HG03103 (cell line): ENCODE measurements around the gene MUC21.
"Not testable (repeated sequence)": the region's sequence is repeated elsewhere in the genome, so short reads cannot be mapped to it uniquely, and the experiment has no call there.

Experiments
- ATAC-seq: cut with Tn5 transposase; IDR thresholded peaks from one replicate; pipeline ENCODE4 v1.9.1; 2021; ENCODE audit warnings: low read depth; ENCODE audit not compliant: unreplicated experiment

MUC21 gene

DNA sequence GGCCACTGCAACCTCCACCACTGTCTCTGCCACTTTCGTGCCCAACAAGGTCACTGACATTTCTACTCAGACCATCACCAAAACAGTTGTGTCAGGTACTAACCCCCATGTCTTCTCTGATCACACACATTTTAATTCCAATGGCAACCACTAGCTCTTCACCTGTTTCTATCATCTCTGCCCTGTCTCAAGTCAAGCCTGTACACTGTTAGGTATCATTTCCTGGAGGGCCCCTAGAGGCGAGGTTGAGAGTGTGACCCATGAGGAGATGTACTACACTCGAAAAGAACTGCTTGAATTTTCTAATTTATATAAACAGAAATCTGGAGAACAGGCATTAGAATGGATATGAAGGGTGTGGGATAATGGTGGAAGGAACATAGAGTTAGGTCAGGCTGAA is 17.4 kb upstream of the MUC21 start:
- ATAC-seq, result no peak

GRCh38 chr6:30969171-30969570 is 14.3 kb upstream of the MUC21 start:
- ATAC-seq, result not testable (repeated sequence)

GRCh38 chr6:30970946-30971345 is 12.6 kb upstream of the MUC21 start:
- ATAC-seq, result no peak

DNA sequence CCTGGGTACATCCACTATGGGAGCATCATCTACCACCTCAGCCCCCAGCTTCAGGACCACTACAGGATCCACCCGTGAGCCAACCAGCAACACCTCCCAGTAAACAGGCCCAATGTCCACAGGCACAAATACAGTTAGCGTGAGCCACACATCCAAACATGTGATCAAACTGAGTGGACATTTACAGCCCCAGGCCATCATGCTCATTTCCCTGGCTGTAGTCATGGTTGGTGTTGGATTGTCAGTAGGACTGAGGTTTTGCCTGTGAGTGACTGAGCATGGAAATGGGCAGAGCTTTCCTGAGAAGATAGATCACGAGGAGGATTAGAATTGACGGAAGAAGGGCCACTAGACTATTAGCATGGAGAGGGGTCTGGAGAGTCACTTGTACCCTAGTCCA is 10.7 kb upstream of the MUC21 start:
- ATAC-seq, result no peak

- ATAC-seq, result no peak
Measured at GRCh38 chr6:30974490-30975252, 8.8 kb upstream of the MUC21 start.

DNA sequence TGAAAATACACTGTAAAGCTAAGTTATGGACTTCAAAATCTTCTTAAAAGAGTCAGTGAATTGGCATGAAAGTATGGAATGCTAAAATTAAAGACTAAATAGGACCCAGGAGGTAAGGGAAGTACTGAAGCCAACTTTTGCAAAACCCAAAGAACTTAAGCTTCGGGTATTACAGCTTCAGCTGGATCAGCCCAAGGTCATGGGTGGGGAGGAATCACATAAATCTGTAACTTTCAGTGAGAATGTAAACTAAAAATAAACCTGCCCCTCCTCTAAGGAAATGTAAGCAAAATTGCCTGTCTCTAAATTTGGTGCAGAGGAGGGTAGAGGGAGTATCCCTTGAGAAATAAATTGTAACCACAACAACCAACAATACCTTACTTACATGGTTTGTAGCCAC is 4.4 kb upstream of the MUC21 start:
- no peak for ATAC-seq

DNA sequence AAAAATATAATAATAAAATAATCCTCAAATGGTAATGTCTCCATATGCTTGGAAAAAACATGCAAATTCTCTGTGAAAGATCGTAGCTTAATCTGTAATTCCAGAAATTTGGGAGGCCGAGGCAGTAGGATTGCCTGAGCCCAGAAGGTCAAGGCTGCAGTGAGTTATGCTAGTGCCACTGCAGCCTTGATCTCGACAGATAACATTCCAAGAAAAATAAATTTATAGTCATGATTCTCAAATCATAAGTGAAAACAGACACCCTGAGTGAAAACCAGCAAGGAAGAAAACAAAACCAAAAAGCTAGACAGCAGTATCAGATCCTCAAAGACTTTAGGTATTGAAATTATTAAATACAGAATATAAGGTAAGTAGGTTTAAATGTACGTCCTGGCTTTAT is 3.8 kb upstream of the MUC21 start:
- no peak for ATAC-seq

GRCh38 chr6:30981942-30982772 is 1.4 kb upstream of the MUC21 start:
- no peak for ATAC-seq

- no peak for ATAC-seq
Measured at GRCh38 chr6:30985490-30985889, 2.0 kb downstream of the MUC21 start.

GRCh38 chr6:30987304-30987703 is 3.8 kb downstream of the MUC21 start:
- no peak for ATAC-seq

DNA sequence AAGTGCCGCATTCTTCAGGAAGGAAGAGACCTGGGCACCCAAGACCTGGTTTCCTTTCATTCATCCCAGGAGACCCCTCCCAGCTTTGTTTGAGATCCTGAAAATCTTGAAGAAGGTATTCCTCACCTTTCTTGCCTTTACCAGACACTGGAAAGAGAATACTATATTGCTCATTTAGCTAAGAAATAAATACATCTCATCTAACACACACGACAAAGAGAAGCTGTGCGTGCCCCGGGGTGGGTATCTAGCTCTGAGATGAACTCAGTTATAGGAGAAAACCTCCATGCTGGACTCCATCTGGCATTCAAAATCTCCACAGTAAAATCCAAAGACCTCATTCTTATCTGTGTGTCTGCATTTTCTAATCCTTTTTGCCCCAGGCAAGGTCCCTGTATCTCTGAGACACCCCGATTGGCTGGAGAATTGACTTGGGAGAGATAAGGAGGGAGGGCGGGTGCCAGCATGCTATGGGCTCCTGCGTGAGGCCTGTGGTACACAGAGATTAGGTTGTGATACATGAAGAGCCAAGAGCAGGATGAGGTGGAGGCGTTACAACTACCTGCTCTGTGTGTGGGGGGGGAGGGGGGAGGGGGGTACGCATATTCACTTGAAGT is 4.8 kb downstream of the MUC21 start:
- ATAC-seq, result no peak

DNA sequence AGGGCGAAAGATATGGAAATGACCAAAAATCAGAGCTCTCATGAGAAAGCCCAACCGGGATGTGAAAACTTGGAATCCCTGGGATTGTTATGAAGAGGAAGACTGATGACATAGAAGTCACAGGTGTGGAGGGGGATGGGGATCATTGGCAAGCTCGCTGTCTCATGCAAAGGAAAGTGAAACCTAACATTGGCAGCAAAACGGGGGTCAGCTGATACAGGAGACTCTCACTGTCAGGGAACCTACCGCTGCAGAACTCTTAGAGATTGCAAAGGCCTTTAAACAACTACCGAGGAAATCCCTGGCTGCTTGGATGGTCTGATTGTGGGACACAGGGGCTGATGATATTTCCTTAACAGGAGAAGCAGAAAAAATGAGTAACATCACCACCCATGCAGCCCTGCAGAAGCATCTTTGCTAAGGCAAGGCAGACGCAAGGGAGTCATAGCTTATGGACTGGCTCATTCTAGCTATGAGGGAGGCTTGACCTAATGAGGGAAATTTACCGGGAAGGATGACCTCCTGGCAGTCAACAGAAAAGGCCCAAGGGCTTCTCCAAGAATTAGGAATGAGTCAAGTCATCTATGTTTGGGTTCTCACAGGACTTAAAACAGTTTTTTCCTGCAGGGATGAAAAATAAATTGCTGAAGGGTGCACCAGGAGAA is 7.0 kb downstream of the MUC21 start:
- ATAC-seq, result no peak

- ATAC-seq, result no peak
Measured at GRCh38 chr6:30991891-30992290, 8.4 kb downstream of the MUC21 start.

DNA sequence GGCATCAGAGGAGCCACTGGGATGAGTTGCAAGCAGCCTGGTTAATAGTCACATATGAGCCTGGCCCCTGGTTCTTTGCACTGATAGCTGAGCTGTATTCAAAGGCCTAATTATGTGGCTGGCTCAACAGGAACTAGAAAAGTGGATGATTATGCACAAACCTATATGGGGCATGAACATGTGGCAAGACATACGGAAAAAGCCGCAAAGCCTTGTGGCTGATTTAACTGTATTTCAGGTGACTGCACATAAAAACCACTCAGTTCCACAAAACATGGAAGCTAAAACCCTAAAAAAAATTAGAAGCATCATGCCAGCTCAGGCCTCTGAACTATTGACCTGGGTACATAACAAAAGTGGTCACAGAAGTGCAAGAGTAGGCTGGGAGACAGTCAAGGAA is 13.8 kb downstream of the MUC21 start:
- ATAC-seq, result no peak

GRCh38 chr6:30998785-30999184 is 15.3 kb downstream of the MUC21 start:
- ATAC-seq, result no peak

GRCh38 chr6:31000067-31000860 is 16.7 kb downstream of the MUC21 start:
- ATAC-seq, result not testable (repeated sequence)

DNA sequence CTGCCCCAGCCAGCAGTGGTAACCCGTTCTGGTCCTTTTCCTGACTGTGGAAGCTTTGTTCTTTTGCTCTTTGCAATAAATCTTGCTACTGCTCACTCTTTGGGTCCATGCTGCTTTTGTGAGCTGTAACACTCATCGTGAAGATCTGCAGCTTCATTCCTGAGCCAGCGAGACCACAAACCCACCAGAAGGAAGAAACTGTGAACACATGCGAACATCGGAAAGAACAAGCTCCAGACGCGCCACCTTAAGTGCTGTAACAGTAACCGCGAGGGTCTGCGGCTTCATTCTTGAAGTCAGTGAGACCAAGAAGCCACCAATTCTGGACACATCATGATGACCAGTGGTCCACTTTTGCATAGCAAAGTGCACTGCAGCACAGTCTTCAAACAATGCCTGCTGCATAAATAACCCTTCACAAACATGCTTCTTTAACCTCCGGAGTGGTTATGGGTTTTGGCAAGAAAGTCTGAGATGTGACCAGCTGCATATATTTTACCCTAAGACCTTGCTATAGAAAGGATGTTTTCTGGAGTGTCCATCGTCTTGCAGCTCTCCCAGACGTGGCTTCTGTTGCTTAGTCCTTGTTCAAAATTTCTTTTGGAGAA is 17.9 kb downstream of the MUC21 start:
- ATAC-seq, result no peak

DNA sequence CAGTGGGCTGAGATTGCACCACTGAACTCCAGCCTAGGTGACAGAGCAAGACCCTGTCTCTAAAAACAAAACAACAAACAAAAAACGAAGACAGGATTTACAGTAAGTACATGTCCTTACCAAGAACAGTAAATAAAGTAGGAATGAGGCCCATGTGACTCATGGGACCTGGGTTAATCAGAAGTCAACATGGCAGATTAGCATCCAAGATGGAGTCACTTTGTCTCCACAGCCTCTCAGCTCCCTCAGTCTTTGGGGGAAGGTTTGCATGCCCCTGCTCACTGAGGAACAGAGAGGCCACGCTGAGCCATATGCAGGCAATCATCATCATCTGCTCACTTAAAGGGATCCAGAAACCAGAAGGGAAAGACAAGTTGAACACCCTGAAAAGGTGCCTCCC is 19.0 kb downstream of the MUC21 start:
- no peak for ATAC-seq

DNA sequence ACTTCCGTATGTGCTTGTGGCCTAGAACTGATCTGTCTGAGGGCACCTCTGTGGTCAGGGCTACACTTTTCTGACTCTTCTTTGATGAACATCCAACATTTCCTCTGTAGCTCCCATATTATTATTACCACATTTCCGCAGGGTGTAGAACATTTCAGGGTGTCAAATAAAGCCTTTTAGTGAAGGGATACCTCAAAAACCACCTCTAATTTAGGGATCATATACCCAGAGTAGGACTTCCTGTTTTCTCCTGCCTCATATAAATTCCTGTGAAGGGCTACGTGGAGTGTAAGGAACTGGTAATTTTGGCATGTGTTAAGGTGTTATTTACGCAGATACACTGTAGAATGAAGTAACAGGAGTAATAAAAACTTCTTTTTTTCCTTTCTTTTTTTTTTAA is 21.3 kb downstream of the MUC21 start:
- no peak for ATAC-seq
